Stimulated activated CD4-positive, alpha-beta T cell treated with anti-CD3 and anti-CD28 coated beads, Interleukin-1b, Interleukin-23, amount 100 ng/mL, for 1 hour (primary cell): ENCODE data around the gene GJA1.
"Not testable (repeated sequence)": the region's sequence is repeated elsewhere in the genome, so short reads cannot be mapped to it uniquely, and the experiment has no call there.

ENCODE experiments used
- DNase-seq, 2 donors: peaks; one replicate each; pipeline ENCODE4 v3.0.0-alpha.2; 2020; ENCODE audit warnings: low read depth in 2 of 2

The GJA1 gene

DNA sequence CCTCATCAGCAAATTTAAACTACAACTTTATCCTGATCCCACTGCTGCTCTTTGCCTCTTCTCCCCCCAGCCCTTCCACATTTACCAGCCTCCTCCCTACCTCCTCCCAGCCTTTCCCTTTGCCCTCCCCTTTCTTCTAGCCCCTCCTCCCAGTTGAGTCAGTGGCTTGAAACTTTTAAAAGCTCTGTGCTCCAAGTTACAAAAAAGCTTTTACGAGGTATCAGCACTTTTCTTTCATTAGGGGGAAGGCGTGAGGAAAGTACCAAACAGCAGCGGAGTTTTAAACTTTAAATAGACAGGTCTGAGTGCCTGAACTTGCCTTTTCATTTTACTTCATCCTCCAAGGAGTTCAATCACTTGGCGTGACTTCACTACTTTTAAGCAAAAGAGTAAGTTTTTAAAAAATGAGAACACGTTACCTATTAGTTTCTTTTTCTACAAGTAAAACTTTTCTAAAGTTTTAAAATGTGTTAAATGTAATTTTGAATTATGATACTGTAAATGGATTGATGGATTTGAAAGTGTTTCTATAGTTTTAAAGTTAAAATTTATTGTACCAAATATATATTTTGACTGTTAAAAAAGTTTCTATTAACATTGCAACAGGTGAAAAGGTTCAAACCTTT, at the start of gene GJA1:
GJA1 (plus strand) TSS at position 203 of the 626 bp plus-strand sequence. CDS start 11,202 bp downstream, outside the sequence.
- DNase-seq: no peak

DNA sequence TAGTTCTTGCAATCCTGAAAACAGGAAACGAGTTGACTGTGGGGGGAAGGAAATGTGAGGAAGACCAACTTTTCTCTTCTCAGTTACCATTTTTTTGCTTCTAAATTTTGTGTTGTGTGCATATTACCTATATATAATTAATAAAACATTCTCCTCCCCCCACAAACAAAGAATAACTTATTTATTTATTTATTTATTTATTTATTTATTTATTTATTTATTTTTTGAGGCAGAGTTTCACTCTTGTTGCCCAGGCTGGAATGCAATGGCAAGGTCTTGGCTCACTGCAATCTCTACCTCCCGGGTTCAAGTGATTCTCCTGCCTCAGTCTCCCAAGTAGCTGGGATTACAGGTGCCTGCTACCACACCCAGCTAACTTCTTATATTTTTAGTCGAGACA, 48.9 kb upstream of the GJA1 start:
- DNase-seq: not testable (repeated sequence)

- DNase-seq: no peak
These were observed 46.0 kb upstream of the GJA1 start for GRCh38 chr6:121389419-121389818.

GRCh38 chr6:121393731-121394505, 41.5 kb upstream of the GJA1 start:
- DNase-seq: no peak

DNA sequence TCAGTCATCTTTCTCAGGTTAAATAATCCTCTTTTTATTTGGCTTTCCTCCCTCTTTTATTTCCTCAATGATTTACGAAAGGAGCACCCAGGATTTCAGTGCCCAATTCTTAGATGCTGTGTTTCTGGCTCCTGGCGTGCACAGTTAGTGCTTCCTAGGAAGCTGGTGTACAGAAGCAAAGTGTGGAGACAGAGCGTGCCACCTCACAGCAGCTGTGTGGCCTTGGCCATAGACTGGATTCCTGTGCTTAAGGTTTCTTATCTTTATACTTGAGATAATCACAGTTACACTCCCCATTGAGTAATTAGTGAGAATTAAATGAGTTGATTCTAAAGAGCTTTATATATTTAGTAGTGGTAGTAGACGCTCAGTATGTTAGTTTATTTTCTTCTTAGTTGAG, 39.7 kb upstream of the GJA1 start:
- DNase-seq: no peak

GRCh38 chr6:121397188-121397587, 38.3 kb upstream of the GJA1 start:
- DNase-seq: not testable (repeated sequence)

- no peak for DNase-seq
These were observed 37.3 kb upstream of the GJA1 start for GRCh38 chr6:121398127-121398526.

DNA sequence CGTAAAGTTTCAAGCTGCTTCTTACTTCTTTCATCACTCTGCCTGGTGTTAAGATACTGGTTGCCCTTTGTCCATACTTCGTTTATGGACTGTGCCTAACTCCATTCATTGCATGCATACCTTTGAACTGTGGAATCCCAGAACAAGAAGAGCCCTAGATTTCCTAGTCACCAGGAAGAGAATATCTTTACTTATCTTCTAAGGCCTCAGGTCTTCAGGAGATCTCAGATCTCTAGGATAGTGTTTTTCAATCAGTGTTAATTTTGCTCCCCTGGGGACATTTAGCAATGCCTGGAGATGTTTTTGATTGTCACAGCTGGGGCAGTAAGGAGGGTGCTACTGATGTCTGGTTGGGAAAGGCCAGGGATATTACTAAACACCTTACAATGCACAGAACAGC, 35.5 kb upstream of the GJA1 start:
- no peak for DNase-seq

DNA sequence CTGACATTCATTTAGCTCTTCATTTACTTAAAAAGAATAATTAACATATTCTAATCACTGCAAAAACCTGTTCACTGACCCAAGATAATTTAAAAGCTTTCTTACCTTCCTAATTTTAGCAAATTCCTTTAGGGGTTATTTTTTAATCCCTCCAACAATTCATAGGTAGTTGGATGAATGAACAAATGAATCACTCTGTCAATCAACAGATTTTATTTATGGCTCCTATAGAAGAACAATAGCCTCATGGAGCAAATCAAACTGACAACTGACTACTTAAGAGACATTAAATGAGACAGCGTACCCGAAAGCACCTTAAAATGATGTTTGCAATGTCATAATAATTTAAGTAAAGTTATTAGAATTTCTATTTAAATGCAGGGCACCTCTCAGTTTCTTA, 31.5 kb upstream of the GJA1 start:
- no peak for DNase-seq

DNA sequence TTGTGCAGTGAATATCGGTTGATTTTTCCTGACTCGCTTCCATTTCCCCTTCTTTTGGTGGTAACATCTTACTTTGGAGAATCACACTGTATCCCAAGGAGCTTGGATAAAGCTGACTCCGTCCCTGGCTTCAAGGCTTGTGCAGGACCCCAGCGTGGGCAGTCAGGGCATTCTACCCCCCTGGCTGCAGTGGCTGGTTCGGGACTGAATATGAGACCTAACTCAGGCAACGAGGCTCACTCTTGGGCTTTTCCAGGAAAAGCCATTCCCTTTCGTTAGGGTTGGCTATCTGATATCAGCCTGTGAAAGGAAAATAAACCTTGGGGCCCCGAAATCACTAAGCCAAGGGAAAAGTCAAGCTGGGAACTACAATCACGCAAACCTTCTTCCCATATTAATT, 30.1 kb upstream of the GJA1 start:
- no peak for DNase-seq

DNA sequence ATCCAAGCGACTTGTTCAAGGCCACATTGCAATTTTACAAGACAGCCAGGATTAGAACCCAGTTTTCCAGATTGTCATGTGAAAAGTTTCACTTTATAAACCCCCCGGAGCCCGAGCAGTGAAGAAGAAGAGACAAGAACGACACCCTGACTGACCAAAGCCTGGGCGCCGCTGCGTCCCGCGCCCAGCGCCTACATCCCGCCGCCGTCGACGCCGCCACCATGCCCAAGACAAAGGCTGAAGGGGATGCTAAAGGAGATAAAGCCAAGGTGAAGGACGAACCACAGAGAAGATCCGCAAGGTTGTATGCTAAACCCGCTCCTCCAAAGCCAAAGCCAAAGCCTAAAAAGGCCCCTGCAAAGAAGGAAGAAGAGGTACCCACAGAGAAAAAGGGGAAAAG, 27.1 kb upstream of the GJA1 start:
- no peak for DNase-seq

GRCh38 chr6:121413879-121414278, 21.6 kb upstream of the GJA1 start:
- DNase-seq: no peak

GRCh38 chr6:121418346-121418745, 17.1 kb upstream of the GJA1 start:
- DNase-seq: no peak

DNA sequence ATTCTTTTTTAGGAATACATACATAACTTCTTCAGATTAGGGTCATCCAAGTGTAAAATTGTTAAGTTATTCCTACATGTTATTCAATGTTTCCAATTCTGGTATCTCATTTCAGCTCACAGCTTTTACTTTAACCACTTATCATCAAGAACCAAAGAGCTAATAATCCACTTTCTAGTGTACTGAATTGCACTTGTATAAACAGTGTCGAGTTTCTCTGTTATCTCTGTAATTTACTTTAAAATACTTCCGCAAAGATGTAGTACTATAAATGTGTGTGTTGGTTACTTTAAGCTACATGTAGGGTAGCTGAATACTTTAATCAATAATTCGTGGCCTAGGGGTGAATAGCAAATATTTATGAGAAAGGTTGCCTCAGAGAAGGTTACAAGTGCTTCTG, 8.8 kb upstream of the GJA1 start:
- DNase-seq: no peak

DNA sequence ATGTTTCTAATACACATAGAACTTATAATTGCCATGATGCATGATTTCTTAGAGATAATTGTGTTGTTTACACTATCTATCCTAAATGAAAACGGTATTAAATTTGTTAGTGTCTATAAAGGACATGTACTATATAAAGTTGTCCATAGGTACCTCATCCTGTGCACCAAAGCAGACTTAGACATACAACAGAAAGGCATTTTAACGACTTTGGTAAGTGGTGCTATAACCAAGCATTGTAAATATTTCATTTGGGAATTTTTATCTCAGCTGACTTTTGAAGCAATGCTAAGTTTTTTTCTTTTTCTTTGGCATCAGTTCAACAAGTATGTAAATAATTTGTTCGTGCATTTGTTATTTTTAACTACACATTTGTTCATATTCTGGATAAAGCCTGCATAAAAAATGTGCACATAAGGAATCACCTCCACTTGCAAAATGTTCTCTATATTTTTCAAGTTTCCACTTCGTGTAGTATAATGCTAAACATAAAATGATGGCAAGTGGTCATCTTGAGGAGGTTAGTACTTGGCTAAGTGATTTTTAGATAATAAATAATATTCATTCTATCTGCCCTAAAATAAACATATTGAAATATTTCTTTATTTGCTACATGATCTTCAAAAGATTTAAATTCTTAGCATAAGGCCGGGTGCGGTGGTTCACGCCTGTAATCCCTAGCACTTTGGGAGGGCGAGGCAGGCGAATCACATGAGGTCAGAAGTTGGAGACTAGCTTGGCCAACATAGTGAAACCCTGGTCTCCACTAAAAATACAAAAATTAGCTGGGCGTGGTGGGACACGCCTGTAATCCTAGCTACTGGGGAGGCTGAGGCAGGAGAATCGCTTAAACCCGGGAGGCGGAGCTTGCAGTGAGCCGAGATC, 6.3 kb upstream of the GJA1 start:
- DNase-seq: no peak

DNA sequence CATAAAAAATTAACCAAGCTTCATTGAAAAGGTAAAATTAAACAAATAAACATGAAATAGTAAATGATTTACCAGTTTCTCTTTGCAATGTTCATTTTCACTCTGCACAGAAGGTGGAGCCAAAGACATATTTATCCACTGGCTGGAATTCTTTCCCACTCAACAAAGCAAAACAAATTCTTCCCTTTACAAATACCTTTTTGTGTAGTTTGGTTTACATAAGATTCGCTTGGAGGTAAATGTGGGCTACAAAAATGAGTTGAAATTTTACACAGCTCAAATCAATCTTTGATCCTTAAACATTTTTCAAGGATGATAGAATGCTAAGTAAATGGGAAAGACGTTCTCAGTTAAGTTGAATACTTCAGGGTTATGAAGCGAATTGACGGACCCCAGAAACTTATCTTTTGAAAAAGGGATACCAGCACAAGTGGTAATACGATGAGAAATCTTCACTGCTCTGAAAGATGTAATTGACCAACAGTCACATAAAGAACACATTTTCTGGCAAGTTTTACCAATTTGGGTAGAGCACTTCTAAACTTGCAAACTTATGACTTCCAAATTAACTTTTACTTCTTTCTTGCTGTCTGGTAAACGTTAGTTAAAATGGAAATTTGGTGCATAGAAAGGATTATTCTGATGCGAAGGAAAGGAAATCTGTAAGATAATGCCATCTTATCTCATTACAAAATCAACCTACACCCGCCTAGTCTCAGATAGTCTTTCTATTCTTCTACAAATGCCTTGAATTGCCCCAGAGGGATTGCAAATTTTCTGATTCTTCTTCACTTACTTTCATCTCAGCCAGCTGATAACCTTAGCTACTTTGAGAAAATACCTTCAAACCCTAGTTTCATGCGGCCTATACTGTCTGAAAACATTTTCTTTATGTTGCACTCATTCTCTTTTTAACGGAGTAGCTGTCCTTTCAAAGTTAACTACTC, 4.7 kb upstream of the GJA1 start:
- no peak for DNase-seq

GRCh38 chr6:121431776-121432175, 3.7 kb upstream of the GJA1 start:
- not testable (repeated sequence) for DNase-seq

DNA sequence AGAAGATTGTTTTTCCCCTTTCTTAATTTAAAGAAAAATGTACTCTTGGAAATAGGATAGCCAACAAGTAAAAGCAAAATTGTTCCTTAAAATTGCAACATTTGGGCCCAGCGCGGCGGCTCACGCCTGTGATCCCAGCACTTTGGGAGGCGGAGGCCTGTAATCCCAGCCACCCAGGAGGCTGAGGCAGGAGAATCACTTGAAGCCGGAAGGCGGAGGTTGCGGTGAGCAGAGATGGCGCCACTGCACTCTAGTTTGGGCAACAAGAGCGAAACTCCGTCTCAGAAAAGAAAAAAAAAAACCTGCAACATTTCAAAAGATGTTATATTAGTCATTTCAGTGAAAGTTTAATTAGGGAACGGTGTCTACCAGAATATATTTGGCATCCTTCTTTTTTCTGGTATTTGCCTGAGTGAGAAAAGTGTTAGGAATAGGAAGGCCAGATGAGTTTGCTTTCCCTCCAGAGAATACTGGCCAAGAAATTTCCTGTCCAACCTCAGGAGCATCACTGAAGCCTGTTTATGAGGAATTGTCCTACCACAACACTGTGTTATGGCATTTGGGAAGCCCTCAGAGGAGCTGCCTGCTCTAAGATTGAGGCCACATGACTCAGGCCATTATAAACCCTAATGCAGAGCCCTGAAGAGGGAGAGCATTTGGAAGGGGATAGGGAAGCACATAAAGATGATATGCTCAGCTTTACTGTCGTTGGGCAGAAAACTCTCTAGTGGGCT, 1.2 kb upstream of the GJA1 start:
- no peak for DNase-seq

DNA sequence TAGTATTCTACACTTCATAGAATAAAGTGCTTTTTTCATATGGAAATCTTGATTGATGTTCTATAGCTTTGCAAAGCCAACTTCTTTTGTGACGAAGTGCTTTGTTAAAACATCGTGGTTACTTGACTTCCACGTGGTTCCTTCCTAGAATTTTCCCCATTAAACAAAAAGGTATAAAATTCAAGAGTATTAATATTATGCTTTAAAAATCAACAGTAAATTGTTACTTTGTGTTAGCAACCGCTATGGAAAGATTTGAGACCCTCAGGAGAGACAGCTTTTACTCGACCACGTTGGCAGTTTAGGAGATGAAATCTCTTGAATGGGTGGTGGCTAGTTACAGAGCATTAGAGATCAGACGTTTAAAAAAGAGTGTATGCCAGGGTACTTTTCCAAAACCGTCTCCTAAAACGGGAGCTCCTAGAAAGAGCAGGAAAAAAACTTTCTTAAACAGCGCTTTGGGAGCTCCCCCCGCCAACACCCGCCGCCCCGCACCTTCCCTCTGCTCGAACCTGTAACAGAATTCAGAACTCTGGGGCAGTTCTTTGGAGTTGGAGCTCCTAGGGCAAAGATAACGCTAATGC, 920 bp downstream of the GJA1 start:
- no peak for DNase-seq
